Omental fat pad (tissue), 4 donors: ENCODE data around the gene RTP3. TPM values are rescaled to one million over a fixed set of nuclear protein-coding genes. Genes with fewer than 3 reads are reported as not detected.

ENCODE experiments used
- ATAC-seq: fragments of 150-250 bp; one replicate; pipeline ENCODE4 v1.9.1; 2016; ENCODE audit warnings: mild to moderate bottlenecking, moderate library complexity; ENCODE audit not compliant: low FRiP score
- DNase-seq: peaks from one replicate; pipeline ENCODE4 v3.0.0-alpha.2; 2019; ENCODE audit warnings: low spot score
- total RNA-seq, 4 donors: library from RNA; depleted of rRNA; stranded (reverse); fragments of >200 nt; gene quantifications; one replicate each; pipeline ENCODE4 v1.1.0, GENCODE V29; 2016
- TF ChIP-seq, protein P1 (sequence below), 3 donors: fragments of 450-650 bp; IDR thresholded peaks; one replicate each; pipeline ENCODE4 v1.5.1; 2016 to 2017; ENCODE audit warnings: antibody characterized with exemption in 3 of 3, mild to moderate bottlenecking in 3 of 3, moderate library complexity in 2 of 3

The RTP3 gene
- total RNA-seq, 4 donors from 2014 or later, result not detected

DNA sequence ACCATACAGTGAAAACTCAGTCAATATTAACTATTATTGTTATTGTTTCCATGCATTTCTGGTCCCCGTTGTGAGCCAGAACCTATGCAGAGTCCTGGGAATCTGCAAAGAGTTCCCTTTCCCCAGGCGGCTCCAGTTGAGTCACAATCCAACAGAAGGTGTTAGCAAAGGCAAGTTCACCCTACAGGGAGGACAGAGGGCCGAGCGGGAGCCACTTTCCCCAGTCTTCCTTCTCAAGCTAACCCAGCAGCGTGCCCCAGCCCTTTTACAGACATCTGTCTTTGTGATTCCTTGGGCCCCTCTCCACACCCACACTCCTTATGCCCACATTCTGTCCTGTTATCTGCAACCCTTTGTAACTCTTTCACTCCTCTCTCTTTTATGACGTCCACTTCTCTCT lies 20.0 kb upstream of the RTP3 start:
- ATAC-seq (no peak), DNase-seq (no peak)
- TF ChIP-seq, protein P1, sequence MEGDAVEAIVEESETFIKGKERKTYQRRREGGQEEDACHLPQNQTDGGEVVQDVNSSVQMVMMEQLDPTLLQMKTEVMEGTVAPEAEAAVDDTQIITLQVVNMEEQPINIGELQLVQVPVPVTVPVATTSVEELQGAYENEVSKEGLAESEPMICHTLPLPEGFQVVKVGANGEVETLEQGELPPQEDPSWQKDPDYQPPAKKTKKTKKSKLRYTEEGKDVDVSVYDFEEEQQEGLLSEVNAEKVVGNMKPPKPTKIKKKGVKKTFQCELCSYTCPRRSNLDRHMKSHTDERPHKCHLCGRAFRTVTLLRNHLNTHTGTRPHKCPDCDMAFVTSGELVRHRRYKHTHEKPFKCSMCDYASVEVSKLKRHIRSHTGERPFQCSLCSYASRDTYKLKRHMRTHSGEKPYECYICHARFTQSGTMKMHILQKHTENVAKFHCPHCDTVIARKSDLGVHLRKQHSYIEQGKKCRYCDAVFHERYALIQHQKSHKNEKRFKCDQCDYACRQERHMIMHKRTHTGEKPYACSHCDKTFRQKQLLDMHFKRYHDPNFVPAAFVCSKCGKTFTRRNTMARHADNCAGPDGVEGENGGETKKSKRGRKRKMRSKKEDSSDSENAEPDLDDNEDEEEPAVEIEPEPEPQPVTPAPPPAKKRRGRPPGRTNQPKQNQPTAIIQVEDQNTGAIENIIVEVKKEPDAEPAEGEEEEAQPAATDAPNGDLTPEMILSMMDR (IDR thresholded peaks at IDR 0.05), result no peak

DNA sequence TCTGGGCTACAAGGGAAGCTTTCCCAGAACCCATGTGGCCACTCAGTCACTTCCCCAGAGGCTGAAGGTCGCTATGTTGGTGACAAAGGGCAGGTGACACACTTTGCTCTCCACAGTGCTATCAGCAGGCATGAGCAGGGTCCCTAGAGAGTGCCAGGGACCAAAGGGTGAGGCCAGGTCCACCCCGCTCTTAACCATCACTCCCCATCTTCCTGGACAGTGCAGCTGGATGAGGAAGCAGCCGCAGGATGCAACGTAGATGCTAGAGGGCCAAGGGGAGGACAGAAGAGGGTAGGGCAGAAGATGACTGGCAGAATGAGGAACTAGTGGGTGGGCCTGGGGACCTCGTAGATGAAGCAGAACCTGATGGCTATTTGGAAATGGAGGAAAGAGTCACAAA lies 19.4 kb upstream of the RTP3 start:
- no peak for ATAC-seq
- DNase-seq, result no peak
- TF ChIP-seq, protein P1 (IDR thresholded peaks at IDR 0.05), result no peak

GRCh38 chr3:46479021-46479420 lies 18.8 kb upstream of the RTP3 start:
- TF ChIP-seq, protein P1 (IDR thresholded peaks at IDR 0.05), result no peak
- DNase-seq, result no peak
- no peak for ATAC-seq

- ATAC-seq (no peak), DNase-seq (no peak)
- TF ChIP-seq, protein P1 (IDR thresholded peaks at IDR 0.05), result no peak
These were observed 18.1 kb upstream of the RTP3 start for GRCh38 chr3:46479696-46480095.

GRCh38 chr3:46480491-46481195 lies 17.1 kb upstream of the RTP3 start:
- no peak for DNase-seq

DNA sequence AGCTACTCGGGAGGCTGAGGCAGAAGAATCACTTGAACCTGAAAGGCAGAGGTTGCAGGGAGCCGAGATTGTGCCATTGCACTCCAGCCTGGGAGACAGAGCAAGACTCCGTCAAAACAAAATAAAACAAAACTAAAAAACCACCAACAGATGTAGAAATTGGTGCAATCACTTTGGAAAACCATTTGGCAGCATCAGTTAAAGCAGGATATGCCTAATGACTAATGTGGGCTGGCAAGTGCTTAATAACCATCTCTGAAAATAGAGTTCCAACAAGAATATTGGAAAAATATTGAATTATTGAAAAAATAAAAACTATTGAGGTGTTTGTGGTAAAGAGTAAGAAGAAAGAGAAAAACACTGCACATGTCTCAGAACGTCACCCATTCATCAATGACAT lies 16.1 kb upstream of the RTP3 start:
- no peak for DNase-seq
- TF ChIP-seq, protein P1 (IDR thresholded peaks at IDR 0.05), result no peak
- ATAC-seq, result no peak

More at GRCh38 chr3:46480491-46481195, 17.1 kb upstream of the RTP3 start:
- ATAC-seq, result no peak
- TF ChIP-seq, protein P1 (IDR thresholded peaks at IDR 0.05), result no peak

GRCh38 chr3:46482632-46483350 lies 15.0 kb upstream of the RTP3 start:
- no peak for ATAC-seq

More at GRCh38 chr3:46482632-46483350, 15.0 kb upstream of the RTP3 start:
- no peak for DNase-seq
- TF ChIP-seq, protein P1 (IDR thresholded peaks at IDR 0.05), result no peak
